ENCODE results near the gene MBD5. TPM values are rescaled to one million over a fixed set of nuclear protein-coding genes. Genes with fewer than 3 reads are reported as not detected.

Gene MBD5
- total and polyA plus RNA-seq, 12 donors: 5.6 to 61.7 (median 40.5) TPM

- H3K4me1 ChIP-seq (replicated peaks in 1 of 2): no peaks in the 10 kb centered on the region
- no peaks in the 10 kb centered on the region for H3K36me3 ChIP-seq (replicated peaks in 1 of 2)
- intact Hi-C loops (cut with DNase I): no loop called here
- no peaks in the 10 kb centered on the region for H3K27me3 ChIP-seq
- peaks cover 0 to 3% (median 0%) of the 10 kb centered on the region in 3 donors for H3K9me3 ChIP-seq (replicated peaks in 1 of 3)
- H3K27ac ChIP-seq: no peak overlapping the region
- 93 to 100% (median 97%) methylated on average over 5 of the region's 5 CpGs for WGBS, 4 donors
- TF ChIP-seq CTCF (IDR thresholded peaks at IDR 0.05) (no peak), POLR2A (IDR thresholded peaks at IDR 0.05) (no peak)
- no peak for DNase-seq
- no peak overlapping the region for H3K4me3 ChIP-seq
Measured at GRCh38 chr2:148251993-148252392, 231.1 kb downstream of the MBD5 start.

GRCh38 chr2:148252646-148253045 lies 231.8 kb downstream of the MBD5 start:
- no peak for TF ChIP-seq POLR2A (IDR thresholded peaks at IDR 0.05)
- H3K36me3 ChIP-seq (replicated peaks in 1 of 2): no peaks in the 10 kb centered on the region
- WGBS, 4 donors: 69 to 94% (median 75%) methylated on average over 2 of the region's 2 CpGs
- H3K27me3 ChIP-seq: no peaks in the 10 kb centered on the region
- DNase-seq: no peak
- H3K9me3 ChIP-seq (replicated peaks in 1 of 3): peaks cover 0 to 3% (median 0%) of the 10 kb centered on the region in 3 donors
- intact Hi-C loops (cut with DNase I): no loop called here
- no peak overlapping the region for H3K4me3 ChIP-seq
- no peaks in the 10 kb centered on the region for H3K4me1 ChIP-seq (replicated peaks in 1 of 2)
- H3K27ac ChIP-seq: no peak overlapping the region

GRCh38 chr2:148253685-148254084 lies 232.8 kb downstream of the MBD5 start:
- TF ChIP-seq POLR2A (IDR thresholded peaks at IDR 0.05) (no peak), CTCF (IDR thresholded peaks at IDR 0.05) (no peak)
- Histone ChIP-seq H3K9me3 (replicated peaks in 1 of 3) (peaks cover 0 to 3% (median 0%) of the 10 kb centered on the region in 3 donors), H3K27me3 (no peaks in the 10 kb centered on the region), H3K36me3 (replicated peaks in 1 of 2) (no peaks in the 10 kb centered on the region), H3K27ac (no peak overlapping the region), H3K4me1 (replicated peaks in 1 of 2) (no peaks in the 10 kb centered on the region), H3K4me3 (no peak overlapping the region)
- 97 to 100% (median 99%) methylated on average over 6 of the region's 6 CpGs for WGBS, 4 donors
- DNase-seq: no peak
- intact Hi-C loops (cut with DNase I): no loop called here

- TF ChIP-seq CTCF (IDR thresholded peaks at IDR 0.05) (no peak), POLR2A (IDR thresholded peaks at IDR 0.05) (no peak)
- 86 to 91% (median 89%) methylated on average over 6 to 8 of the region's 8 CpGs for WGBS, 4 donors
- intact Hi-C loops (cut with DNase I): no loop called here
Measured at GRCh38 chr2:148255929-148256328, 235.0 kb downstream of the MBD5 start.

GRCh38 chr2:148257276-148257675 lies 236.4 kb downstream of the MBD5 start:
- H3K4me3 ChIP-seq: no peak overlapping the region
- DNase-seq: no peak
- intact Hi-C loops (cut with DNase I): no loop called here
- no peaks in the 10 kb centered on the region for H3K27me3 ChIP-seq
- H3K4me1 ChIP-seq (replicated peaks in 1 of 2): no peaks in the 10 kb centered on the region
- H3K36me3 ChIP-seq (replicated peaks in 1 of 2): no peaks in the 10 kb centered on the region
- 83 to 98% (median 89%) methylated on average over 6 of the region's 6 CpGs for WGBS, 4 donors
- H3K27ac ChIP-seq: no peak overlapping the region
- TF ChIP-seq POLR2A (IDR thresholded peaks at IDR 0.05) (no peak), CTCF (IDR thresholded peaks at IDR 0.05) (no peak)
- H3K9me3 ChIP-seq (replicated peaks in 1 of 3): peaks cover 0 to 3% (median 0%) of the 10 kb centered on the region in 3 donors

More at GRCh38 chr2:148255929-148256328, 235.0 kb downstream of the MBD5 start:
- no peaks in the 10 kb centered on the region for H3K36me3 ChIP-seq (replicated peaks in 1 of 2)
- H3K27me3 ChIP-seq: no peaks in the 10 kb centered on the region
- H3K9me3 ChIP-seq (replicated peaks in 1 of 3): peaks cover 0 to 3% (median 0%) of the 10 kb centered on the region in 3 donors
- DNase-seq: peak in 1 of 7 donors; percentile 14
- H3K27ac ChIP-seq: no peak overlapping the region
- no peaks in the 10 kb centered on the region for H3K4me1 ChIP-seq (replicated peaks in 1 of 2)
- H3K4me3 ChIP-seq: no peak overlapping the region

Data from adrenal gland (tissue), 12 donors.